Measurements from ENCODE around the gene GPR15LG.
A peak's percentile ranks its signal among the peaks of the same experiment; 100 is the strongest.
"Not testable (repeated sequence)": the region's sequence is repeated elsewhere in the genome, so short reads cannot be mapped to it uniquely, and the experiment has no call there.

GPR15LG gene

GRCh38 chr10:84173501-84173929 is at the start of gene GPR15LG:
Gene GPR15LG, plus strand, starts transcription at chr10:84173801. Its CDS starts 51 bp downstream, at chr10:84173852.
- no peak for DNase-seq

GRCh38 chr10:84125910-84126784 is 47.5 kb upstream of the GPR15LG start:
- not testable (repeated sequence) for DNase-seq

- no peak for DNase-seq
Measured at GRCh38 chr10:84126785-84127167, 46.8 kb upstream of the GPR15LG start.

GRCh38 chr10:84135836-84136235 is 37.8 kb upstream of the GPR15LG start:
- no peak for DNase-seq

GRCh38 chr10:84137811-84138210 is 35.8 kb upstream of the GPR15LG start:
- DNase-seq, result no peak

- DNase-seq, result peak; percentile 48 to 56
Measured at GRCh38 chr10:84138478-84139125, 35.0 kb upstream of the GPR15LG start.

GRCh38 chr10:84139126-84140035 is 34.2 kb upstream of the GPR15LG start, which contains the start of gene GHITM:
Gene GHITM, plus strand, starts transcription at chr10:84139509. Its CDS starts 1,992 bp downstream, at chr10:84141501.
- peak; percentile 100 for DNase-seq

GRCh38 chr10:84140036-84140379 is 33.6 kb upstream of the GPR15LG start:
- no peak for DNase-seq

GRCh38 chr10:84147347-84147746 is 26.3 kb upstream of the GPR15LG start:
- no peak for DNase-seq

GRCh38 chr10:84148006-84148597 is 25.5 kb upstream of the GPR15LG start:
- DNase-seq, result not testable (repeated sequence)

- no peak for DNase-seq
Measured at GRCh38 chr10:84149854-84150253, 23.7 kb upstream of the GPR15LG start.

GRCh38 chr10:84152769-84153168 is 20.8 kb upstream of the GPR15LG start:
- DNase-seq, result no peak

GRCh38 chr10:84155521-84155920 is 18.1 kb upstream of the GPR15LG start:
- DNase-seq, result no peak

- DNase-seq, result no peak
Measured at GRCh38 chr10:84156009-84156408, 17.6 kb upstream of the GPR15LG start.

- no peak for DNase-seq
Measured at GRCh38 chr10:84156768-84157167, 16.8 kb upstream of the GPR15LG start.

GRCh38 chr10:84158061-84158460 is 15.5 kb upstream of the GPR15LG start:
- DNase-seq, result no peak

- DNase-seq, result no peak
Measured at GRCh38 chr10:84158550-84158949, 15.1 kb upstream of the GPR15LG start.

GRCh38 chr10:84159076-84159685 is 14.4 kb upstream of the GPR15LG start:
- no peak for DNase-seq

GRCh38 chr10:84160663-84161362 is 12.8 kb upstream of the GPR15LG start:
- no peak for DNase-seq

- DNase-seq, result no peak
Measured at GRCh38 chr10:84163996-84164395, 9.6 kb upstream of the GPR15LG start.

GRCh38 chr10:84164442-84164841 is 9.2 kb upstream of the GPR15LG start:
- no peak for DNase-seq

All from activated CD4-positive, alpha-beta T cell treated with anti-CD3 and anti-CD28 coated beads, Interleukin-2, amount 50 U/mL, for 4 hours (primary cell).